Activated CD4-positive, alpha-beta T cell treated with anti-CD3 and anti-CD28 coated beads, Interleukin-2, amount 10 ng/mL, durations not matched to agents 7 days and 5 days (primary cell): ENCODE measurements around the gene CHAMP1. TPM values are rescaled to one million over a fixed set of nuclear protein-coding genes. Genes with fewer than 3 reads are reported as not detected.

ENCODE experiments used
- CTCF ChIA-PET: fragments of 350-600 bp; sonication (Branson Sonifier 250); formaldehyde crosslinking; loops from one replicate; lab custom pipeline; 2021; ENCODE audit warnings: antibody characterized with exemption; lab: Charles Lee
- POLR2A ChIA-PET: fragments of 350-600 bp; sonication (Branson Sonifier 250); formaldehyde crosslinking; loops from one replicate; lab custom pipeline; 2021; ENCODE audit warnings: antibody characterized with exemption; lab: Charles Lee
- DNase-seq: peaks from one replicate; pipeline ENCODE4 v3.0.0-alpha.2; 2020
- H3K27ac Mint-ChIP-seq: one replicate; pipeline ENCODE4 v1.8.0; 2021; ENCODE audit warnings: mild to moderate bottlenecking, moderate library complexity, mixed read lengths
- H3K27me3 Mint-ChIP-seq: one replicate; pipeline ENCODE4 v1.8.0; 2021; ENCODE audit warnings: mixed read lengths
- H3K36me3 Mint-ChIP-seq: one replicate; pipeline ENCODE4 v1.8.0; 2021; ENCODE audit warnings: low read depth, mixed read lengths
- H3K4me1 Mint-ChIP-seq: one replicate; pipeline ENCODE4 v1.8.0; 2021; ENCODE audit warnings: mixed read lengths
- H3K4me3 Mint-ChIP-seq: one replicate; pipeline ENCODE4 v1.8.0; 2021; ENCODE audit warnings: mild to moderate bottlenecking, moderate library complexity, mixed read lengths
- H3K9me3 Mint-ChIP-seq: one replicate; pipeline ENCODE4 v1.8.0; 2021; ENCODE audit warnings: mixed read lengths
- total RNA-seq, 2 experiments: library from RNA; stranded (reverse); gene quantifications; one replicate each; pipeline ENCODE4 v1.2.3, GENCODE V29; 2021

The CHAMP1 gene
- total RNA-seq, 2 experiments from 2014 or later, result 31.9 to 34.8 TPM

DNA sequence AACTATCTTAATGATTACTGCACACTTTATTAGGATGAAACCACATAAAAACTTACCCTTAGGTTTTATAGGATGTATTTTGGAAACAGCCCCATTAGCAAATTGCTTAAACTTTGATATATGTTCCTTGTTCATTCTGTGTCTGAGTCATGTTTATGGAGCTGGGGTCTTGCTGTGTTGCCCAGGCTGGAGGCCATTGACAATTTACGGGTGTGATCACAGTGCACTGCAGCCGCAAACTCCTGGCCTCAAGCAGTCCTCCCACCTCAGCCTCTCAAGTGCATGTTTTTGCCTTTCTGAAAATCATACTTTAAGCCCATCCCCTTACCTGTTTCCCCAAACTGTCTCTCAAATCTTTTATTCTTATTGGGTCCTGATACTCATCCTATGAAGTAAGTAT lies 5.2 kb upstream of the CHAMP1 start:
- DNase-seq, result no peak
- CTCF ChIA-PET, result interaction anchor here (0.9 to 1.1 kb wide), 2 partner anchors 14 to 29 kb away, joined by 3 to 5 read pairs; no protein-coding TSS in a partner anchor
- Mint-ChIP-seq H3K27ac (no peak overlapping the region), H3K4me3 (no peak overlapping the region), H3K4me1 (peaks cover 12% of the 10 kb centered on the region), H3K27me3 (no peaks in the 10 kb centered on the region), H3K36me3 (peaks cover 8% of the 10 kb centered on the region), H3K9me3 (no peaks in the 10 kb centered on the region)
- POLR2A ChIA-PET, result no interaction called here

DNA sequence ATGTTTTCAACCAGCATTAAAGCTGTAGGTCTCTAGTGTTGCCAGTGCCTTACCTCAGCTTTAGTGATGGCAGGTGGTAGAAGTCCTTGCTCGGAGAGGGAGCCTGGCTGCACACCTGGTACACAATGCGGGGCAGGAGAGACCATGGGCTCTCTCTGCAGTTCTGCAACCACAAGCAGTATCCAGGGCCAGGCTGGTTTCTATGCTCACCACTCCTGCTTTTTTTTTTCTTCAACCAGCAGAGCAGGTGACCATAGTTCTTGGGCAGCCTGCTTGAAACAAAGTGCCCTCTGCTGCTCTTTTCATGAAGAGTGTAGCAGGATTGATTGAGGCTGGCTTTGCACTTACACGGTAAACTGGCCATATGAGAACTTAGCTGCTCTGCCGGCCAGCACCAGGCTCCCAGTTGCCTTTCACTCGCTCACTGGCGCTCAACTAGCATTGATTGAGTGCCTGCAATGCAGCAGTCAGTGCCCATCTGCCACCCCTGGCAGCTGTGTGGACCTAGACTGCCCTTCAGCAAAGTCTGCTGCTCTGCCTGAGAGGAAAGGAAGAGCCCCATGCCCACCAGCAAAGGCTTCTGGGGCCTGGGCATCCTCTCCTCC lies 4.4 kb upstream of the CHAMP1 start:
- no peaks in the 10 kb centered on the region for H3K9me3 Mint-ChIP-seq
- peaks cover 15% of the 10 kb centered on the region for H3K4me1 Mint-ChIP-seq
- ChIA-PET CTCF (interaction anchor here (0.9 to 1.1 kb wide), 3 partner anchors 14 to 29 kb away, joined by 3 to 5 read pairs (median 3); partner anchors contain the start of gene UPF3A), POLR2A (no interaction called here)
- H3K4me3 Mint-ChIP-seq, result no peak overlapping the region
- no peak overlapping the region for H3K27ac Mint-ChIP-seq
- DNase-seq, result no peak
- peaks cover 10% of the 10 kb centered on the region for H3K36me3 Mint-ChIP-seq
- no peaks in the 10 kb centered on the region for H3K27me3 Mint-ChIP-seq

DNA sequence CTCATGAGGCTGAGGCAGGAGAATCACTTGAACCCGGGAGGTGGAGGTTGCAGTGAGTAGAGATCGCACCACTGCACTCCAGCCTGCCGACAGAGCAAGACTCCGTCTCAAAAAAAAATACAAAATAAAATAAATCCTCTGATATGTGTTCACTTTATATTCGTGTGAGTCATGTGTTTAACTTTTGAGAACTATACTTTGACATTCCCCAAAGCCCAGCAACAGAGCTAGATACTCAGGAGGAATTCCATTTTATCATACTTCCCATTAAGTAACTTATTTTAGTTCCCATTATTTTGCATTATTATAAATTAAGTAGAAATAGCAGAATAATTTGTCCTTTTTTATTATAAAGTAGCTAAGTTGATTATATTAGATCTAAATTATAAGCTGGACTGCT lies 3.3 kb upstream of the CHAMP1 start:
- no peak for DNase-seq
- Mint-ChIP-seq H3K4me1 (peaks cover 22% of the 10 kb centered on the region), H3K4me3 (no peak overlapping the region), H3K27me3 (no peaks in the 10 kb centered on the region), H3K36me3 (peaks cover 17% of the 10 kb centered on the region), H3K9me3 (no peaks in the 10 kb centered on the region), H3K27ac (no peak overlapping the region)
- ChIA-PET POLR2A (interaction anchor here (0.6 kb wide), 1 partner anchor 43 kb away, joined by 3 read pairs; no protein-coding TSS in a partner anchor), CTCF (interaction anchor here (0.9 to 1.0 kb wide), 2 partner anchors 16 to 29 kb away, joined by 3 read pairs; partner anchors contain the start of gene UPF3A)

DNA sequence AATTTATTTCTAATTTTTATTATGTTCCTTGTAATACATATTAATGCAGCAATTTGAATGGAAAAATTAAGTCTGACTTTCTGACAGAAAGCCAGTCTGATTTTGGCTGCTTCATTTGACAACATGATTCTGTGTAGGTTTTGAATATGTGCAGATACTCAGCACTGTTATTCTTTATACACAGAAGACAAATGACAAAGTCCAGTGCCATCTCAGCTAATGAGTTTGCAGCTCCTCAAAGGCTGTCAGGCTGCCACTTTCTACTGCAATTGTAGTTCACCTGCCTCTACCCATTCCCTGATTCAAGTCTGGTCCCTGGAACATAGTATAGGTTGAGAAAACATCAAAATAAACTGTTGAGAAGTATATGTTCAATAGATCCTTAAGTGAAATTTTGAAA lies 2.9 kb upstream of the CHAMP1 start:
- POLR2A ChIA-PET, result interaction anchor here (0.6 kb wide), 1 partner anchor 43 kb away, joined by 3 read pairs; no protein-coding TSS in a partner anchor
- DNase-seq, result no peak
- Mint-ChIP-seq H3K36me3 (peaks cover 17% of the 10 kb centered on the region), H3K27ac (no peak overlapping the region), H3K4me1 (peaks cover 22% of the 10 kb centered on the region), H3K27me3 (no peaks in the 10 kb centered on the region), H3K9me3 (no peaks in the 10 kb centered on the region), H3K4me3 (no peak overlapping the region)
- CTCF ChIA-PET, result interaction anchor here (1.0 kb wide), 1 partner anchor 16 kb away, joined by 3 read pairs; no protein-coding TSS in a partner anchor

DNA sequence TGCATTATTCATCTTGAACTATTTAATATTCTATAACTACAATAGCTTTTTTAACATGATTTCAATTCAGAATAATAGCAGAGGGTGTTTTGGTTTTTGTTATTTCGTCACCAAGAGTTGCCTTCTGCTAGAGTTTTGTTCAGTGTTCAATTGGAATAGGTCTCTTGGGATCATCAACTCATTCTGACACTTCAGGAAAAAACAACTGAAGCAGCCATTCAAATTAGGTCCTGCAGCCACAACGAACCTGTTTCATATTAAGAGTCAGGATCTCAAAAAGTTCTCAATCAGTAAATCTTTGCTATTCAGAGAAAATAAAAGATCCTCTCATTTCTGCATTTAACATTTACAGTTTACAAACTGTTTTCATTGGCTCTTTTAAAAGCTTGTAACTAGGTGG lies 2.4 kb upstream of the CHAMP1 start:
- no peaks in the 10 kb centered on the region for H3K27me3 Mint-ChIP-seq
- DNase-seq, result no peak
- POLR2A ChIA-PET, result no interaction called here

DNA sequence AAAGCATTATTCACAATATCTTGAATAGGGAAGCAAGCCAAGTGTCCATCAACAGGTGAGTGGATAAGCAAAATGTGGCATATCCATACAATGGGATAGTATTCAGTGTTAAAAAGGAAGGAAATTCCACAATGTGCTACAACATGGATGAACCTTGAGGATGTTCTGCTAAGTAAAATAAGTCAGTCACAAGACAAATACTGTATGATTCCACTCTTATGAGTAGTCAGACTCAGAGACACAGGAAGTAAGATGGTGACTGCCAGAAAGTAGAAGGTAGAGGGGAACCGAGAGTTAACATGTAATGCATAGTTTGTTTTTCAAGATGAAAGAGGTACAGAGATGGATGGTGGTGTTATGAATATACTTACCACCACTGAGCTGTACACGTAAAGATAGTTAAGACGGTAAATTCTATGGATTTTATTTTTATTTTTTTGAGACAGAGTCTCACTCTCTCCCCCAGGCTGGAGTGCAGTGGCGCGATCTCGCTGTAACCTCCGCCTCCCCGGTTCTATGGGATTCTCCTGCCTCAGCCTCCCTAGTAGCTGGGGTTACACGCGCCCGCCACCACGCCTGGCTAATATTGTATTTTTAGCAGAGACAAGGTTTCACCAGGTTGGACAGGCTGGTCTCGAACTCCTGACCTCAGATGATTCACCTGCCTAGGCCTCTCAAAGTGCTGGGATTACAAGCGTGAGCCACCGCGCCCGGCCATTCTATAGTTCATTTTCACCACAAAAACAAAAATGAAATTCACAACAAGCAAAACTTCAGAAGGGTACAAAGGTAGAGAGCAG lies 1.0 kb upstream of the CHAMP1 start:
- Mint-ChIP-seq H3K27ac (peak overlapping the region; percentile 94), H3K9me3 (no peaks in the 10 kb centered on the region), H3K36me3 (peaks cover 17% of the 10 kb centered on the region), H3K4me1 (peaks cover 35% of the 10 kb centered on the region), H3K4me3 (peak overlapping the region; percentile 87), H3K27me3 (no peaks in the 10 kb centered on the region)
- ChIA-PET CTCF (interaction anchor here (1.0 kb wide), 1 partner anchor 23 kb away, joined by 6 read pairs; no protein-coding TSS in a partner anchor), POLR2A (no interaction called here)
- no peak for DNase-seq

More for the DNA sequence above, 2.4 kb upstream of the CHAMP1 start:
- no peaks in the 10 kb centered on the region for H3K9me3 Mint-ChIP-seq
- H3K36me3 Mint-ChIP-seq, result peaks cover 19% of the 10 kb centered on the region
- H3K27ac Mint-ChIP-seq, result no peak overlapping the region
- no peak overlapping the region for H3K4me3 Mint-ChIP-seq
- CTCF ChIA-PET, result no interaction called here
- peaks cover 25% of the 10 kb centered on the region for H3K4me1 Mint-ChIP-seq

DNA sequence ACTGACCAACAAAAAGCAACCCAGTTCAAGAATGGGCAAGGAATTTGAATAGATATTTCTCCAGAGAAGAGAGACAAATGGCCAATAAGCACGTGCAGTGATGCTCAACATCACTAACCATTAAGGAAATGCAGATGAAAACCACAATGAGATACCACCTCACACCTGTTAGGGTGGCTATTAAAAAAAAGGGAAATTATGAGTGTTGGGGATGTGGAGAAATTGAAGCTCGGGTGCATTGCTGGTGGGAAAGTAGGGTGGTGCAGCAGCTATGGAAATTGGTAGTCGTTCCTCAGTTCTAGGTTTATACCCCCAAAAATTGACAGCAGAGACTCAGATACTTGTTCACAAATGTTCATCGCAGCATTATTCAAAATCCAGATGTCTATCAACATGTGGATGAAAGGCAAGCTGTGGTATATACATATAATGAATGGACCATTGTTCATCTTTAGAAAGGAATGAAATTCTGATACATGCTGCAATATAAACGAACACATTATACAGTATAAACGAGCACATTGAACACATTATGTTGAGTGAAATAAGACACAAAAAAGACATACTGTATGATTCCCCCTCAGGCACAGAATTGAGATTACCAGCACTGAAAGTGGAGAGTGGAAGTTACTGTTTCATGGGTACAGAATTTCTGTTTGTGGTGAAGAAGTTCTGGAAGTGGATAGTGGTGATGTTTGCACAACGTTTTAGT lies 927 bp downstream of the CHAMP1 start:
- H3K4me3 Mint-ChIP-seq, result peak overlapping the region; percentile 91
- ChIA-PET POLR2A (no interaction called here), CTCF (no interaction called here)
- peaks cover 28% of the 10 kb centered on the region for H3K36me3 Mint-ChIP-seq
- DNase-seq, result no peak
- H3K27me3 Mint-ChIP-seq, result no peaks in the 10 kb centered on the region
- H3K4me1 Mint-ChIP-seq, result peaks cover 55% of the 10 kb centered on the region
- no peaks in the 10 kb centered on the region for H3K9me3 Mint-ChIP-seq
- peak overlapping the region; percentile 83 for H3K27ac Mint-ChIP-seq

DNA sequence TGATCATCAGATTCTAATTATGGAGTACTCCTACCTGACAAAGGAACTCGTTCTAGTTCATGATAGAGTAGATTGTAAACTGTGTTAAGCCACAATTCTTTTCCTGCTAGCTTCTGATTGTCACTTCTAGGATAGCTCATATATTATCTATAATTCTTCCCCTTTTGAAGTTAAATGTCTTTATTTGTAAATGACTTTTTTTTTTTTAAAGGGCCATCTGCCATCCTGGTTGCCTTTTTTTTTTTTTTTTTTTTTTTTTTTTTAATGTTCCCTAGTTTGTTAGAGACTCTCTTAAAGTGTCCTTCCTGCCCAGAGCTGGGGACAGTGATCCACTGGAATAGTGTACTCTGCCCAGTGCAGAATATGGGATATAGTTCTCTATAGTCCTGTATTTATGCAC lies 4.3 kb downstream of the CHAMP1 start:
- Mint-ChIP-seq H3K9me3 (no peaks in the 10 kb centered on the region), H3K27me3 (no peaks in the 10 kb centered on the region), H3K36me3 (peaks cover 53% of the 10 kb centered on the region), H3K27ac (no peak overlapping the region), H3K4me3 (no peak overlapping the region), H3K4me1 (peaks cover 51% of the 10 kb centered on the region)
- ChIA-PET POLR2A (no interaction called here), CTCF (interaction anchor here (0.7 to 1.5 kb wide), 3 partner anchors 10 to 17 kb away, joined by 3 read pairs; no protein-coding TSS in a partner anchor)
- DNase-seq, result no peak

DNA sequence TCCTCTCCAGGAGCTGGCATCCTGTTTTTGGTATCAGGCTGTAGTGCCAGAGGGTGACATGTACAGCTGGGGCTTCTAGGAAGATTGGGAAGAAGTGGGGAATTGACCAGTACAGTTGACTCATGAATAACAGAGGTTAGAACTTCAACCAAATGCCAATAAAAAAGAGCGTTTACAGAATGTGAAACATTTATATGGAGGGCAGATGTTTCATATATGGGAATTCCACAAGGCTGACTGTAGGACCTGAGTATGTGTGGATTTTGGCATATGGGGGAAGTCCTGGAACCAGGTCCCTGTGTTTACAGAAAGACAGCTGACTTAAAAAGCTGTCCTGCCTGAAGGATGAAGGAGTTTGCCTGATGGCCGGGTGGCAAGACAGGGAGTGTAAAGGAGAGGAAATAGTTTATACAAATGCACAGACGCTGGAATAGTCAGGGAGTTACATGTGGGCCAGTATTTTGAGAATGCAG lies 5.2 kb downstream of the CHAMP1 start:
- no peak overlapping the region for H3K4me3 Mint-ChIP-seq
- CTCF ChIA-PET, result interaction anchor here (1.1 to 1.5 kb wide), 2 partner anchors 9 to 16 kb away, joined by 3 read pairs; no protein-coding TSS in a partner anchor
- POLR2A ChIA-PET, result no interaction called here
- H3K27me3 Mint-ChIP-seq, result no peaks in the 10 kb centered on the region
- H3K36me3 Mint-ChIP-seq, result peaks cover 59% of the 10 kb centered on the region
- H3K4me1 Mint-ChIP-seq, result peaks cover 47% of the 10 kb centered on the region
- DNase-seq, result no peak
- H3K9me3 Mint-ChIP-seq, result no peaks in the 10 kb centered on the region
- peak overlapping the region; percentile 47 for H3K27ac Mint-ChIP-seq

DNA sequence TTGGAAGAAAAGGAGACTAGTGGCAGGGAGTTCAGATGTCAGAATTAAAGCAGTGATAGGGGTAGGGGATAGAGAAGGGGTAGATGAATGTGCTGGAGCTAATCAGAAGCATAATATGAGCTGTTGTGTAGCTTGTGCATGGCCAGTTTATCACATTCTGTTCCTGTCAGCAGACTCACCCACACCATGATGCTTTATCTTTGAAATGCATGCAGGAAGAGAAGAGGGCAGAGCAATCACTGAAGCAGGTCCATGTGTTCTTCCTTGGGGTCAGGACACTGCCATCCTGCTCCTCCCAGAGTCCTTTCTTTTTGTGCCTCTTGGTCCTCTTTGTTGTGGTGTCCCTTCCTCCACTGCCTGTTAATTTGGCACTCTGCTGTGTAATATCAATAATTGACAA lies 5.8 kb downstream of the CHAMP1 start:
- peaks cover 47% of the 10 kb centered on the region for H3K4me1 Mint-ChIP-seq
- ChIA-PET CTCF (interaction anchor here (1.5 kb wide), 1 partner anchor 17 kb away, joined by 3 read pairs; no protein-coding TSS in a partner anchor), POLR2A (no interaction called here)
- no peak overlapping the region for H3K4me3 Mint-ChIP-seq
- H3K27me3 Mint-ChIP-seq, result no peaks in the 10 kb centered on the region
- no peak for DNase-seq
- peak overlapping the region; percentile 47 for H3K27ac Mint-ChIP-seq
- peaks cover 61% of the 10 kb centered on the region for H3K36me3 Mint-ChIP-seq
- H3K9me3 Mint-ChIP-seq, result no peaks in the 10 kb centered on the region

DNA sequence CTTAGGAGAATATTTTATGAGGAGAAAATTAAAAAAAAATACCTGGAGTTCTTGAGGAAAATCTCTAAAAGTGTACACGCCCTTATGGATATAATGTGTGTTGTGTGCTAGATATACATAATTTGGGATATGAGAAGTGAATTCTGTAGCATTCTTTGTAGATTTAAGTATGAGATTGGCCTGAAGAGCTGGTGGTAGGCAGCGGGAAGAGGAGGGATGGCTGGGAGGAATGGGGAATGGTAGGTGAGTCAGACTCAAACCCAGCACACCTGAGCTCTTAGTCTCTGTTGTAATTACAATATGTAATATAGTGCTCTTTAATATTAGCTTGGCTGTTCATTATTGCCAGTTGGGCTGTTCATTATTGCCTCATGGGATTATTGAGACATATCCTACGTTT lies 7.0 kb downstream of the CHAMP1 start:
- POLR2A ChIA-PET, result no interaction called here
- Mint-ChIP-seq H3K4me3 (no peak overlapping the region), H3K4me1 (peaks cover 49% of the 10 kb centered on the region), H3K27ac (no peak overlapping the region), H3K36me3 (peaks cover 66% of the 10 kb centered on the region), H3K9me3 (no peaks in the 10 kb centered on the region), H3K27me3 (no peaks in the 10 kb centered on the region)
- DNase-seq, result no peak
- CTCF ChIA-PET, result interaction anchor here (1.5 kb wide), 1 partner anchor 39 kb away, joined by 3 read pairs; the partner anchor contains the start of gene UPF3A

DNA sequence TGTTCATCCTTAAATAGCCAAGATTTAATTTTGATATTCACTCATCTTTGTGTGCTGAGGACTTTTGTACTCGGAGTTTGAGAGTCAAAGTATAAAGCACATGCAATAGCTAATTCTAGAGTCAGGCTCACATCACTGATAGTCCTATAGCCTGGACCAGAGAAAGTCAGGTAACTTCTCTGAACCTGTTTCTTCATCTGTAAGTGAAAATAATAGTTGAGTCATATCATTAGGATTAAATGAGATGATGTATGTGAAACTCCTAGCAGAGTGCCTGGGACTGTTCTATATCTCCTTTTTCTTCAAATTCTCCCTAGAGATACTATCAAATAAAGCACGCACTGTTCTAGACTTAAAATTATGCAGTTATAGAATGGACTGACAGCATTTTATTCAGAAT lies 9.0 kb downstream of the CHAMP1 start:
- Mint-ChIP-seq H3K27me3 (no peaks in the 10 kb centered on the region), H3K27ac (no peak overlapping the region)
- POLR2A ChIA-PET, result no interaction called here

More for the DNA sequence above, 9.0 kb downstream of the CHAMP1 start:
- DNase-seq, result no peak
- H3K4me1 Mint-ChIP-seq, result peaks cover 36% of the 10 kb centered on the region
- H3K4me3 Mint-ChIP-seq, result no peak overlapping the region
- CTCF ChIA-PET, result interaction anchor here (0.6 to 0.8 kb wide), 2 partner anchors 19 to 212 kb away, joined by 3 read pairs; no protein-coding TSS in a partner anchor
- H3K36me3 Mint-ChIP-seq, result peaks cover 68% of the 10 kb centered on the region
- no peaks in the 10 kb centered on the region for H3K9me3 Mint-ChIP-seq
